Fibroblast of villous mesenchyme (primary cell): ENCODE results near the gene FAM228A. TPM values are rescaled to one million over a fixed set of nuclear protein-coding genes. Genes with fewer than 3 reads are reported as not detected.
A peak's percentile ranks its signal among the peaks of the same experiment; 100 is the strongest.
"Not testable (repeated sequence)": the region's sequence is repeated elsewhere in the genome, so short reads cannot be mapped to it uniquely, and the experiment has no call there.

Experiments
- DNase-seq: peaks from one replicate; pipeline ENCODE4 v3.0.0-alpha.2; 2010; ENCODE audit warnings: low read depth
- H3K4me3 ChIP-seq: 2 replicates; pipeline ENCODE4 v1.5.1; 2011; ENCODE audit warnings: low read depth, mild to moderate bottlenecking, low read length
- CTCF ChIP-seq: IDR thresholded peaks from 2 replicates; pipeline ENCODE4 v1.5.1; 2012; ENCODE audit warnings: low read depth, mild to moderate bottlenecking, low read length; ENCODE audit not compliant: insufficient read depth
- total RNA-seq: library from RNA; depleted of rRNA; stranded (reverse); fragments of >200 nt; gene quantifications from 2 replicates; pipeline ENCODE4 v1.2.3, GENCODE V29; 2012

The FAM228A gene
- 0.43 and 0.64 TPM in 2 replicates for total RNA-seq

GRCh38 chr2:24174851-24175277 lies at the start of gene FAM228A:
Gene FAM228A (plus strand): TSS chr2:24175053. CDS start chr2:24175481, 428 bp downstream.
- TF ChIP-seq CTCF, result no peak
- no peak within 1 kb of the TSS for H3K4me3 ChIP-seq
- DNase-seq, result no peak

- H3K4me3 ChIP-seq, result no peak overlapping the region
- DNase-seq, result no peak
- TF ChIP-seq CTCF, result no peak
Measured at GRCh38 chr2:24125956-24126355, 48.9 kb upstream of the FAM228A start.

- H3K4me3 ChIP-seq, result no peak overlapping the region
- TF ChIP-seq CTCF, result no peak
- no peak for DNase-seq
Measured at GRCh38 chr2:24132543-24132942, 42.3 kb upstream of the FAM228A start.

GRCh38 chr2:24140305-24140704 lies 34.5 kb upstream of the FAM228A start:
- not testable (repeated sequence) for H3K4me3 ChIP-seq
- DNase-seq, result peak; percentile 60

- no peak overlapping the region for H3K4me3 ChIP-seq
- TF ChIP-seq CTCF, result no peak
- no peak for DNase-seq
Measured at GRCh38 chr2:24147364-24147763, 27.5 kb upstream of the FAM228A start.

- no peak for DNase-seq
- TF ChIP-seq CTCF, result no peak
- H3K4me3 ChIP-seq, result no peak overlapping the region
Measured at GRCh38 chr2:24152413-24153197, 22.2 kb upstream of the FAM228A start.

GRCh38 chr2:24153478-24153877 lies 21.4 kb upstream of the FAM228A start:
- DNase-seq, result no peak
- H3K4me3 ChIP-seq, result no peak overlapping the region
- no peak for TF ChIP-seq CTCF
